Uterus (tissue), 2 donors: Measurements from ENCODE around the gene CLDN24.

Source experiments
- CTCF ChIP-seq, 4 experiments: fragments of 200-600 bp in 2 of 4; fragments of 450-650 bp in 2 of 4; sonication (generic) in 2 of 4; IDR thresholded peaks; one replicate each; pipeline ENCODE4 v1.5.1; 2016 to 2019; ENCODE audit warnings: antibody characterized with exemption in 4 of 4, mild to moderate bottlenecking in 2 of 4, moderate library complexity in 1 of 4
- POLR2A ChIP-seq, 2 donors: fragments of 450-650 bp; IDR thresholded peaks; one replicate each; pipeline ENCODE4 v1.6.1; 2016; ENCODE audit warnings: antibody characterized with exemption in 2 of 2, mild to moderate bottlenecking in 1 of 2, moderate library complexity in 1 of 2

GRCh38 chr4:183272384-183272783 lies 49.8 kb downstream of the CLDN24 start:
- TF ChIP-seq CTCF (IDR thresholded peaks at IDR 0.05) (no peak), POLR2A (IDR thresholded peaks at IDR 0.05) (no peak)
